ENCODE data around the gene CDH12.

- no peak for TF ChIP-seq POLR2A (IDR thresholded peaks at IDR 0.05)
- TF ChIP-seq CTCF (IDR thresholded peaks at IDR 0.05): no peak
- no peak for TF ChIP-seq EP300 (IDR thresholded peaks at IDR 0.05)
Observed at GRCh38 chr5:22709743-22710142, 143.4 kb downstream of the CDH12 start.

All from ovary (tissue), 3 donors.